ENCODE results near the gene HDGF. TPM values are rescaled to one million over a fixed set of nuclear protein-coding genes. Genes with fewer than 3 reads are reported as not detected.
A peak's percentile ranks its signal among the peaks of the same experiment; 100 is the strongest.

HDGF gene
- total RNA-seq, 1 donor from 2014 or later = 147 TPM

GRCh38 chr1:156704930-156705320 is 46.5 kb downstream of the HDGF start:
- TF ChIP-seq CTCF (IDR thresholded peaks at IDR 0.05; ENCODE audit: partially characterized antibody, unreplicated experiment) = no peak
- DNase-seq = peak; percentile 39
- Mint-ChIP-seq H3K27ac (ENCODE audit: unreplicated experiment) (no peak overlapping the region), H3K27me3 (ENCODE audit: unreplicated experiment) (peaks cover 17% of the 10 kb centered on the region), H3K4me1 (ENCODE audit: low read depth, unreplicated experiment) (peaks cover 20% of the 10 kb centered on the region), H3K4me3 (ENCODE audit: unreplicated experiment) (peak overlapping the region; percentile 77), H3K36me3 (ENCODE audit: unreplicated experiment) (no peaks in the 10 kb centered on the region), H3K9me3 (ENCODE audit: unreplicated experiment) (no peaks in the 10 kb centered on the region)

- DNase-seq = no peak
- no peak for TF ChIP-seq CTCF (IDR thresholded peaks at IDR 0.05; ENCODE audit: partially characterized antibody, unreplicated experiment)
- peaks cover 20% of the 10 kb centered on the region for H3K4me1 Mint-ChIP-seq (ENCODE audit: low read depth, unreplicated experiment)
Observed at GRCh38 chr1:156704166-156704711, 47.2 kb downstream of the HDGF start.

GRCh38 chr1:156703741-156704140 is 47.7 kb downstream of the HDGF start:
- no peak overlapping the region for H3K27ac Mint-ChIP-seq (ENCODE audit: unreplicated experiment)
- no peak overlapping the region for H3K4me3 Mint-ChIP-seq (ENCODE audit: unreplicated experiment)
- H3K4me1 Mint-ChIP-seq (ENCODE audit: low read depth, unreplicated experiment) = peaks cover 19% of the 10 kb centered on the region

More at GRCh38 chr1:156704166-156704711, 47.2 kb downstream of the HDGF start:
- Mint-ChIP-seq H3K4me3 (ENCODE audit: unreplicated experiment) (peak overlapping the region; percentile 59), H3K9me3 (ENCODE audit: unreplicated experiment) (no peaks in the 10 kb centered on the region), H3K36me3 (ENCODE audit: unreplicated experiment) (no peaks in the 10 kb centered on the region), H3K27ac (ENCODE audit: unreplicated experiment) (no peak overlapping the region), H3K27me3 (ENCODE audit: unreplicated experiment) (peaks cover 17% of the 10 kb centered on the region)

GRCh38 chr1:156703336-156703735 is 48.1 kb downstream of the HDGF start:
- peaks cover 22% of the 10 kb centered on the region for H3K27me3 Mint-ChIP-seq (ENCODE audit: unreplicated experiment)
- no peak overlapping the region for H3K27ac Mint-ChIP-seq (ENCODE audit: unreplicated experiment)
- H3K4me3 Mint-ChIP-seq (ENCODE audit: unreplicated experiment) = no peak overlapping the region
- H3K36me3 Mint-ChIP-seq (ENCODE audit: unreplicated experiment) = no peaks in the 10 kb centered on the region
- no peak for TF ChIP-seq CTCF (IDR thresholded peaks at IDR 0.05; ENCODE audit: partially characterized antibody, unreplicated experiment)
- no peak for DNase-seq
- peaks cover 16% of the 10 kb centered on the region for H3K4me1 Mint-ChIP-seq (ENCODE audit: low read depth, unreplicated experiment)
- H3K9me3 Mint-ChIP-seq (ENCODE audit: unreplicated experiment) = peaks cover 4% of the 10 kb centered on the region

More at GRCh38 chr1:156703741-156704140, 47.7 kb downstream of the HDGF start:
- DNase-seq = no peak
- Mint-ChIP-seq H3K27me3 (ENCODE audit: unreplicated experiment) (peaks cover 21% of the 10 kb centered on the region), H3K36me3 (ENCODE audit: unreplicated experiment) (no peaks in the 10 kb centered on the region), H3K9me3 (ENCODE audit: unreplicated experiment) (peaks cover 3% of the 10 kb centered on the region)
- no peak for TF ChIP-seq CTCF (IDR thresholded peaks at IDR 0.05; ENCODE audit: partially characterized antibody, unreplicated experiment)

GRCh38 chr1:156700736-156701531 is 50.5 kb downstream of the HDGF start:
- Mint-ChIP-seq H3K9me3 (ENCODE audit: unreplicated experiment) (peaks cover 4% of the 10 kb centered on the region), H3K4me1 (ENCODE audit: low read depth, unreplicated experiment) (peaks cover 8% of the 10 kb centered on the region), H3K4me3 (ENCODE audit: unreplicated experiment) (no peak overlapping the region), H3K36me3 (ENCODE audit: unreplicated experiment) (no peaks in the 10 kb centered on the region), H3K27ac (ENCODE audit: unreplicated experiment) (no peak overlapping the region), H3K27me3 (ENCODE audit: unreplicated experiment) (peaks cover 22% of the 10 kb centered on the region)
- no peak for TF ChIP-seq CTCF (IDR thresholded peaks at IDR 0.05; ENCODE audit: partially characterized antibody, unreplicated experiment)
- no peak for DNase-seq

All from glutamatergic neuron (in vitro differentiated cells).